GM12874 (cell line): ENCODE measurements around the gene STK32A.

Experiments
- TF ChIP-seq, protein P1 (sequence below): IDR thresholded peaks from 2 replicates; pipeline ENCODE4 v1.5.1; 2011; ENCODE audit warnings: low read depth, mild to moderate bottlenecking, control low read depth, low read length, moderate library complexity; ENCODE audit not compliant: insufficient read depth

STK32A gene

GRCh38 chr5:147407094-147407681 is 172.4 kb downstream of the STK32A start:
- TF ChIP-seq, protein P1, sequence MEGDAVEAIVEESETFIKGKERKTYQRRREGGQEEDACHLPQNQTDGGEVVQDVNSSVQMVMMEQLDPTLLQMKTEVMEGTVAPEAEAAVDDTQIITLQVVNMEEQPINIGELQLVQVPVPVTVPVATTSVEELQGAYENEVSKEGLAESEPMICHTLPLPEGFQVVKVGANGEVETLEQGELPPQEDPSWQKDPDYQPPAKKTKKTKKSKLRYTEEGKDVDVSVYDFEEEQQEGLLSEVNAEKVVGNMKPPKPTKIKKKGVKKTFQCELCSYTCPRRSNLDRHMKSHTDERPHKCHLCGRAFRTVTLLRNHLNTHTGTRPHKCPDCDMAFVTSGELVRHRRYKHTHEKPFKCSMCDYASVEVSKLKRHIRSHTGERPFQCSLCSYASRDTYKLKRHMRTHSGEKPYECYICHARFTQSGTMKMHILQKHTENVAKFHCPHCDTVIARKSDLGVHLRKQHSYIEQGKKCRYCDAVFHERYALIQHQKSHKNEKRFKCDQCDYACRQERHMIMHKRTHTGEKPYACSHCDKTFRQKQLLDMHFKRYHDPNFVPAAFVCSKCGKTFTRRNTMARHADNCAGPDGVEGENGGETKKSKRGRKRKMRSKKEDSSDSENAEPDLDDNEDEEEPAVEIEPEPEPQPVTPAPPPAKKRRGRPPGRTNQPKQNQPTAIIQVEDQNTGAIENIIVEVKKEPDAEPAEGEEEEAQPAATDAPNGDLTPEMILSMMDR = no peak

- TF ChIP-seq, protein P1 = no peak
Observed at GRCh38 chr5:147408980-147409379, 174.2 kb downstream of the STK32A start.

- TF ChIP-seq, protein P1 = no peak
Observed at GRCh38 chr5:147410496-147411358, 175.9 kb downstream of the STK32A start.

DNA sequence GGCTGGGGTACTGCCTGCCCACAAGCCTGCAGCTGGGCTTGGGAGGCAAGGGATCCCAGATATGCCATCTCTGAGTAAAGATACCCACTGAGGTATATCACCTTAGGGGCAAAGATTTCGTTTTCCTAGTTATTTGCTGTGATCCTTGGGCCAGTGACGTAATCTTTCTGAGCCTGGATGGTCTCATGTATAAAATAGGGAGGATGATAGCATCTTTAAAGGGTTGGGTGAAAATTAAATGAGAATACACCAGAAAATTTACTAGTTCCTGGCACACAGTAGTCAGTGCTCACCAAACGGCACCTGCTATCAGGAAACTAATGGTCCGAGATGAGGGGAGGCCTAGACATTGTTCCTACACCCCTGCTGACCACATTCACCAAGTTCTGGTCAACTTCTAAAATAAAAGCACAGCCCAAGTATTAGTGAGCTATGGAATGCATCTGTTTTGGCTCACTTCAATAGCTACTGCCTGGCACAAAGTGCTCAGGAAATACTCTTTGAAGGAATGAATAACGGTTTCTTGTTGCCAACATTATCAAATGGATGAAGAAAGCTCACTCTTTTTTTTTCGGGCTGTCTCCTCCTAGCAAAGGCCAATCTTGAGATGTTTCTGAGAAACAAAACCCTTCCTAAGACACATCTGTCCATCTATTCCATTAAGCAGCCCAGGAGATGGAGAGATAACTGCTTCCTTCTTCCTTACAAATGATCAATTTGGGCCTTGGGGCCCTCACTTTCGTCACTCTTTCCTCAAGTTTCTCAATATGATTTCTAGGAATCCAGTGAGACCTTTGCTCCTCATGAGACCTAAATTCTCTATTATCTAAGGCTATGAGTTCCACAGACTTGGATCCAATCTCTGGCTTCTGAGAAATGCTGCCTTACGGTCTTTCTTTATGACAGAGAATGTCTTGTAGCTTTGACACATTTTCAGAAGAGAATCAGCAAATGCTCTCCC is 176.8 kb downstream of the STK32A start:
- TF ChIP-seq, protein P1 = no peak

DNA sequence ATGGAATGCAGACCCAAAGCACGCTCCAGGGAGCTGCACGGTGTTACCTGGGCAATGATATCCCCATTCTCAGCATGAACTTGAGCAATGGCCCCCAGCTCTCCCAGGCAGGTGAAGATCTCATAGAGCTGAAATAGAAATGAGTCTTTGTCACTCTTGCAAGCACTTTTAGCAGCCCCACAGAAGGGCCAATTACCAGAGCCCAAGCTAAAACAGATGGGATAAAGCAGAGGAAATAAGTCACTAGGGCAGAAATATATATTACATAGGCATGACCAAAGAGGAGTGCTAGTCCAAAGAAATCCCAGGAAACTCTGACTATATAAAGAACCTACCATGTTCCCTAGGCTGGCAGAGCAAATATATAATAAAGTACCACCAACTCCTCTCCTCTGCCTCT is 177.7 kb downstream of the STK32A start:
- TF ChIP-seq, protein P1 = no peak

GRCh38 chr5:147413266-147413665 is 178.4 kb downstream of the STK32A start:
- TF ChIP-seq, protein P1 = no peak

GRCh38 chr5:147415651-147416050 is 180.8 kb downstream of the STK32A start:
- TF ChIP-seq, protein P1 = no peak
